ENCODE data around the gene CRACR2B. TPM values are rescaled to one million over a fixed set of nuclear protein-coding genes. Genes with fewer than 3 reads are reported as not detected.

The CRACR2B gene
- polyA plus RNA-seq, 3 donors: 1.0 to 11.0 (median 1.4) TPM

DNA sequence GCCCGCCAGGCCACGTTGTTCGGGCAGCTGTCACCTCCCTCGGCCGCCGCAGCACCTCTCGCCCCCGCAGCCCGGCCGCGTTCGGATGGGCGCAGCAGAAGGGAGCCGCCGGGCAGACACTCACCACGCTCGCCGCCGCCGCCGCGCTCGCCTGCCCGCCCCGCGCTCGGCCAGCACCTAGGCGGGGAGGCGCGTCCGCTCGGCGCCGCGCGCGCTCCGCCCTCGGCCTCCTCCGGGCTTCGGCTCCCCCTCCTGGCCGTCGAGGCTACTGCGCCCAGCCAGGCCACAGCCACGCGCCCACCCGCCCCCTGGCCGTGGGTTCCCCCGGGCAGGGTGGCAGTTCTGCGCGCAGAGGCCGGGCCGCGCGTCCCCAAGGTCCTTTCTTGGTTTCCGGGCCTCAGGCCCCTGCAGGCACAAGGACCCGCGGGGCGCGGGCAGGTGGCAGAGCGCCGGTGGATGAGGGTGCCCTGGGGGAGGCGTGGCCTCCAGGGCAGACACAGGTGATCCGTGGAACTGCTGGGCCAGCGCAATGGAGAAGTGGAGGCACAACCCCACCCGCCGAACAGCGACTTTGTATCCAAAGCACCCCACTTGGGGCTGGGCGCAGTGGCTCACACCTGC lies 29.5 kb upstream of the CRACR2B start, which contains the start of gene SLC25A22:
TSS of gene SLC25A22 (minus strand) at position 189 of the 621 bp plus-strand sequence. CDS start 3,275 bp downstream, outside the sequence.
- H3K27ac Mint-ChIP-seq: peak within 1 kb of the TSS; percentile 42 to 91 (median 87)
- H3K4me1 Mint-ChIP-seq: peaks cover 18% of the 10 kb centered on the region
- Histone ChIP-seq H3K36me3 (replicated peaks in 1 of 2; ENCODE audit: control insufficient read depth in 1 of 2, insufficient read depth in 2 of 2, low read length in 2 of 2) (peaks cover 15 to 18% of the 10 kb centered on the region in 2 donors), H4K20me1 (ENCODE audit: insufficient read depth, low read length) (no peaks in the 10 kb centered on the region), H3K9me3 (replicated peaks in 1 of 2; ENCODE audit: control insufficient read depth in 1 of 2, insufficient read depth in 1 of 2, low read length in 2 of 2) (no peaks in the 10 kb centered on the region), H3K79me2 (ENCODE audit: insufficient read depth, low read length) (peaks cover 15% of the 10 kb centered on the region), H3K4me1 (ENCODE audit: control insufficient read depth in 1 of 2, insufficient read depth in 2 of 2, low read length in 2 of 2) (peaks cover 29 to 33% of the 10 kb centered on the region in 2 donors), H3K27ac (ENCODE audit: low read depth in 1 of 2, low read length in 2 of 2) (peak within 1 kb of the TSS; percentile 64 to 77), H3K9ac (ENCODE audit: insufficient read depth, low read length, poor library complexity, severe bottlenecking) (peak within 1 kb of the TSS; percentile 59), H2AFZ (ENCODE audit: insufficient read depth, low read depth, low read length, poor library complexity, severe bottlenecking) (peak within 1 kb of the TSS; percentile 78), H3K4me3 (replicated peaks in 1 of 3; ENCODE audit: low read depth in 2 of 3, low read length in 3 of 3) (peak within 1 kb of the TSS; percentile 54 to 85 (median 84)), H3K4me2 (replicated peaks; ENCODE audit: extremely low read depth, low read length, poor library complexity, severe bottlenecking) (peak within 1 kb of the TSS; percentile 98), H3K27me3 (ENCODE audit: control insufficient read depth in 2 of 2, insufficient read depth in 2 of 2, low read length in 2 of 2) (no peaks in the 10 kb centered on the region)
- DNase-seq: peak; percentile 70 to 78 (median 72)
- intact Hi-C loops (cut with micrococcal nuclease): loop anchor here in 1 of 2 donors (5.0 kb wide), 1 partner anchor 51 kb away; the partner anchor contains the start of gene TALDO1
- peaks cover 0 to 3% (median 0%) of the 10 kb centered on the region in 7 donors for H3K9me3 Mint-ChIP-seq
- peak within 1 kb of the TSS; percentile 80 to 94 for H3K4me3 Mint-ChIP-seq
- H3K36me3 Mint-ChIP-seq: peaks cover 9 to 31% of the 10 kb centered on the region in 2 donors
- TF ChIP-seq CTCF (IDR thresholded peaks at IDR 0.05): peak; percentile 96
- 3% methylated on average over 66 of the region's 69 CpGs for WGBS (ENCODE audit: insufficient coverage)
- H3K27me3 Mint-ChIP-seq (ENCODE audit: low read depth in 3 of 3): no peaks in the 10 kb centered on the region

DNA sequence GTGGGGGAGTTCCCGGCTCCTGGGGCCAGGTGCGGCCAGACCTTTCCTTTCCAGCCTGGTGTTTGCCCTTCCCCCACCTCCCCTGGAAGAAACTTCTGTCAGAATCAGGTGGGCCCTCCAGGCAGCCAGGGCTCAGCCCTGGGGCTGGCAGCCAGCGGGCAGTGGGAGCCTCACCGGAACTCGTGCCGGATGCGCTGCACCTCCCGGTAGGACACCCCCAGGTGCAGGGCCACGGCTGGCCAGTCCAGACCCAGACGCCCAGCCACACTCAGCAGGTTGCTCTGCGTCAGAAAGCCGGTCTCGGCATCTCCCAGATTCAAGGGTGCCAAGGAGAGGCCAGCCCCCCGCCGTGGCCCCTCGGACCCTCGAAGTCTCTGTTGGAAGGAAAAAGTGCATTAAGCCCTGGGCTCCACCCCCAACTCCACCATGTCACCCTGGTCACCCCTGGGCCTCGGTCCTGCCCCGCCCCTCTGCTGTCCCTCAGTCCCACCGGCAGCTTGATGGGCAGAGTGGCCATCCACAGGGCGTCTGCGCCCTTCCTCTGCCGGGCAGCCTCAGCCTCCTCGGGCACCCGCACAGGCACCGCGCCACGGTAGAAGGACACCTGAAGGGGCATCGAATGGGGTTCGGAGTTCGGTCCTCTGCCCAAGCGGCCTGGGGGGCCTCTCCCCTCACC lies 27.9 kb upstream of the CRACR2B start:
- TF ChIP-seq CTCF (IDR thresholded peaks at IDR 0.05): no peak
- Histone ChIP-seq H3K4me3 (replicated peaks in 1 of 3; ENCODE audit: low read depth in 2 of 3, low read length in 3 of 3) (no peak overlapping the region), H3K4me2 (replicated peaks; ENCODE audit: extremely low read depth, low read length, poor library complexity, severe bottlenecking) (no peak overlapping the region), H2AFZ (ENCODE audit: insufficient read depth, low read depth, low read length, poor library complexity, severe bottlenecking) (no peak overlapping the region), H4K20me1 (ENCODE audit: insufficient read depth, low read length) (peaks cover 11% of the 10 kb centered on the region), H3K9me3 (replicated peaks in 1 of 2; ENCODE audit: control insufficient read depth in 1 of 2, insufficient read depth in 1 of 2, low read length in 2 of 2) (no peaks in the 10 kb centered on the region), H3K36me3 (replicated peaks in 1 of 2; ENCODE audit: control insufficient read depth in 1 of 2, insufficient read depth in 2 of 2, low read length in 2 of 2) (peaks cover 14 to 15% of the 10 kb centered on the region in 2 donors), H3K9ac (ENCODE audit: insufficient read depth, low read length, poor library complexity, severe bottlenecking) (no peak overlapping the region), H3K27me3 (ENCODE audit: control insufficient read depth in 2 of 2, insufficient read depth in 2 of 2, low read length in 2 of 2) (no peaks in the 10 kb centered on the region), H3K4me1 (ENCODE audit: control insufficient read depth in 1 of 2, insufficient read depth in 2 of 2, low read length in 2 of 2) (peaks cover 39 to 46% of the 10 kb centered on the region in 2 donors), H3K27ac (ENCODE audit: low read depth in 1 of 2, low read length in 2 of 2) (no peak overlapping the region), H3K79me2 (ENCODE audit: insufficient read depth, low read length) (peaks cover 20% of the 10 kb centered on the region)
- intact Hi-C loops (cut with micrococcal nuclease): loop anchor here in 1 of 2 donors (5.0 kb wide), 1 partner anchor 52 kb away; the partner anchor contains the start of gene TALDO1
- Mint-ChIP-seq H3K4me3 (no peak overlapping the region), H3K36me3 (peaks cover 3 to 24% of the 10 kb centered on the region in 2 donors), H3K4me1 (peaks cover 29% of the 10 kb centered on the region), H3K9me3 (peaks cover 0 to 3% (median 0%) of the 10 kb centered on the region in 7 donors), H3K27ac (no peak overlapping the region), H3K27me3 (ENCODE audit: low read depth in 3 of 3) (peaks cover 0 to 5% (median 2%) of the 10 kb centered on the region in 3 donors)
- no peak for DNase-seq
- 98% methylated on average over 28 of the region's 32 CpGs for WGBS (ENCODE audit: insufficient coverage)
